Measurements from ENCODE around the gene TSPAN18.

The TSPAN18 gene, protein sequence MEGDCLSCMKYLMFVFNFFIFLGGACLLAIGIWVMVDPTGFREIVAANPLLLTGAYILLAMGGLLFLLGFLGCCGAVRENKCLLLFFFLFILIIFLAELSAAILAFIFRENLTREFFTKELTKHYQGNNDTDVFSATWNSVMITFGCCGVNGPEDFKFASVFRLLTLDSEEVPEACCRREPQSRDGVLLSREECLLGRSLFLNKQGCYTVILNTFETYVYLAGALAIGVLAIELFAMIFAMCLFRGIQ

DNA sequence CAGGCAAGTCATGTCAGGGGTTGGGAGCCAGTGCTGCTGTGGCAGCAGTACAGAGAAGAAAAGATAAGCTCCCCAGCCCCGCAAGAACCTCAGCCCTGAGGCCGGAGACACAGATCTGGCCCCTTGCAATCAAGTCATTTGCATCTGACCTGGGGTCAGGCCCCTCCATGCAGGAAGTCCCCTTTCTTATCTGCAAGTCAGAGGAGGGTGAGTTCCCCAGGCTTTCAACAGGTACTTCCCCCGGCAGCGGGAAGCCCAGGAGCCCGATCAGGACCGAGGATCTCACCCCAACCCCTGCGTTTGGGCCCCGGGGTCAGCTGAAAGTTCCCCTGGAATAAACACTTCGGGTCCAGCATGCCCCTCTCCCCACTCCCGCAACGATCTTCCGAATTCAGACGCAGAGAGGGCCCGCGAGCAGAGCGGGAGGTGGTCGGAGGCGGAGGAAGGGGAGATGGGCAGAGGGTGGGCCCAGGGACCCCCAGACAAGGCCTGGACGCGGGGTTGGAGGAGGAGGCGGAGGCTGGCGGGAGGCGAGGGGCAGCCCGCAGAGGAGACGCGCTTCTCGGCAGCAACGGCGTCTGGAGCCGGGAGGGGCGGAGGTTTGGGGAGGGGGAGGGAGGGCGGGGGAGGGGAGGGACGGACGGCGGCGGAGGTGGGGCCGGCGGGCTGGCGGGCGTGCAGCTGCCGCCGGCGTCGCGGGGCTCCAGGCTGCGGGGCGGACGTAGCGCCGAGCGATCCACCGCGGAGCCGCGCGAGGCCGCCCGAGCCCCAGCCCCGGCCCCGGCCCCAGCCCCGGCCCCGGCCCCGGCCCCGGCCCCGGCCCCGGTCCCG lies at the start of gene TSPAN18:
TSS of gene TSPAN18 (plus strand) at position 680 of the 831 bp plus-strand sequence. CDS start 179,455 bp downstream, outside the sequence.
- no peak for DNase-seq (ENCODE audit: low spot score)

DNA sequence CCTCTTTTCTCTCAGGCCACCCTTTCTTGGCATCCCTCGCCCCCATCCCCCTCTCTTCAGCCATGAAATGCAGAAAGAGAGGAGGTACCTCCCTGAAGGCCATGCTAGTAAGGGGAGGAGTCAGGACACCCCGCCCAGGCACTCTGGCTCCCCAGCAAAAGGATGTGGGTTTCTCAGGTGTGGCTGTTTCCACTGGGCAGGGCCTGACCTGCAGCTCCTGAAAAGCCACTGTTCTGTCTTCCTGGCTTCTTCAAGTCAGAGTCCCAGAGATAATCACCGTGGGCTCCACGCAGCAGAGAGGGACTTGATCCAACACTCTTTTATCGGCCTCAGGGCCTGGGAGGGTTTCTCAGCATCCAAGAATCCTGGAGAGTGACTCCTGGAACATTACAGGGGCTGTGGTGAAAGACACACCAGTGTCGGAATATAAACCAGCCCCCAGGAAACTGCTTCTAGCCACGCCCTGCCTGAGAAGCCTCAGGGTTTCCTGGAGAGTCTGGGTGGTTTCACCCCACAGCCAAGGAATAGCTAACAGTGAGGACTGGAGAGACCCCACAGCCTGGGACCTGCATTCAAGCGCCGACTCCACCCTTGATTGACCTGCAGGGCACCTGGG lies 45.7 kb upstream of the TSPAN18 start:
- DNase-seq (ENCODE audit: low spot score), result no peak

DNA sequence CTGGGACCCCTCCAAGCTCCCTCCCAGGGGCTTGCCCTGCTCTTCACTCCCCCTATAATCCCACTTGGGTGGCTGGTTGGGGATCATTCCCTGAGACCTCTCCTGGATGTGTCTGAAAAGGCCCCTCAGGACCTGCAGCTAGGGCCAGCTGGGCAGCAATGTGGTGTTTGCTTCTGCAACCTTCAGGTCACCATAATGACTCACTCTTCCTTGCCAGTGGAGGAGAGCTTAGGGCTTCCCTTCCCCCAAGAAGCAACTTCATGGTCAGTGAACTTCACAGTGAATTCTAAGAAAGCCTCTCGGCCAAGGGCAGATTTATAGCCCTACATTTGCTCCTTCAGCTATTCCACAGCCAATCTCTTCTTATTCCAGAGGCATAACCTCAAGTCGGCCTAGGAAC lies 45.1 kb upstream of the TSPAN18 start:
- DNase-seq (ENCODE audit: low spot score), result peak; percentile 58

DNA sequence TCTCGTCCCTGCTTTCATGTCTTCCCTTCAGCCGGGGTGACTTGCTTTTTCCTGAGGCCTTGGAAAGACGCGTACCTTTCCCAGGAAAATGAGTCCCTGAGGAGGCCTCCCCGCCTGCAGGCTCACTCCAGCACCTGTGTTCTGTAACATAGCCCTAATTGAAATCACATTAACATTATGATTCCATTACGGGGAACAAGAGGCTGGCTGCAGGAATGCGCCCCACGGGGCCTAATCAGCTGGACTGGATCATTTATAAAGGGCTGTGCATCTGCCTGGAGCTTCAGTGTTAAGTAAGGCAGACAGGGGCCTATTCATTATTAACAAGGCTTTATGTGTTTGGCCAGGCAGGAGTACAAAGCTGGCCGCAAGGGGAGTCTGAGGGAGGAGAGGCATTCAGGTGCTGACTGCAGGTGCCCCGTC lies 41.9 kb upstream of the TSPAN18 start:
- no peak for DNase-seq (ENCODE audit: low spot score)

DNA sequence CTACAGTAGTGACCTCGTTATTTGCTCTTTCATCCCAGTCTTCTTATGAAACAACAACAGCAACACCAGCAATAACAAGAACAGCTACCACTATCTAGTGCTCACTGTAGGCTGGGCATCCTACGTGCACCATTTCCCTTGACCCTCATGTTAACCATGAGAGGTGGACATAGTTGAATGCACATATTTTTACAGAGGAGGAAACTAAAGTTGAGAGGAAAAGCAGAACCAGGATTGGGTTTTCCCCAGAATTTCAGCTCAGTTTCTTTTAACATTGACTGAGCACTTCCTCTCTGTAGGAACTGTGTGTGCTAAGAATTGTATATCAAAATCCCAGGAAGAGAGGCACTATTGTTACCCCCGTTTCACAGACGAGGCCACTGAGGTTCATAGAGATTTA lies 39.4 kb upstream of the TSPAN18 start:
- no peak for DNase-seq (ENCODE audit: low spot score)

DNA sequence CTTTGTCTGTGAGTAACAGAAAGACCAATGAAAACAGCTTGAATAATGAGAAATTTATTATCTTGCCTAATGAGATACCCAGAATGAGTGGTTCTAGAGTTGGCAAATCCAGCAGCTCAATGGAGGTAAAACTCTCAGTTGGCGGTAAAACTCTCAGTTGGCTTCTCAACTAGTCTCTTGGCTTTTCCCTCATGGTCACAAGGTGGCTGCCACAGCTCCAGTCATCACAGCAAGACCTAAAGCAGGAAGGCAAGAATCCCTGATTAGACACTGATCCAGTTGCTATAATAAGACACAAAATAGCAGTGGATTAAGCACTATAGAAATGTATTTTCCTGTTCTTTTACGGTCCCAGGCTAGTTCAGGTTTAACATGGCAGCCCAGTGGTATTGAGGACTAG lies 37.5 kb upstream of the TSPAN18 start:
- no peak for DNase-seq (ENCODE audit: low spot score)

DNA sequence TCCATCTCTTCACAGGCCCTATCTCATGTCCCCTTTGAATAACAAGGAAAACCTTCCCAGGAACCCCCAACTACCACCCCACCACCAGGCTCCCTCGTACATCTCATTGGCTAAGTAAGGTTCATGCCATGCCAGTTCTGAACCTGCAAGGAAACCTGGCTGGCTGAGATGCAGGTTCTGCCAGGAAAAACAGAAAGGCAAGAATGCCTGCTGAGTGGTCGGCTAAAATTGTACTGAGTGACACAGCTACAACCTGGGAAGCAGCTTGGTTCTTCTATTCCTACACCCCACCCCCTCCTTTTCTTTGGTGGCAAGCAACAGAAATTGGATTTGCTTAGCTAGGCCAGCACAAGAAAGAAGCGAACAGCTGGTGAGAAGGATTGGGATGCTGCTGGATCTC lies 36.1 kb upstream of the TSPAN18 start:
- DNase-seq (ENCODE audit: low spot score), result no peak

DNA sequence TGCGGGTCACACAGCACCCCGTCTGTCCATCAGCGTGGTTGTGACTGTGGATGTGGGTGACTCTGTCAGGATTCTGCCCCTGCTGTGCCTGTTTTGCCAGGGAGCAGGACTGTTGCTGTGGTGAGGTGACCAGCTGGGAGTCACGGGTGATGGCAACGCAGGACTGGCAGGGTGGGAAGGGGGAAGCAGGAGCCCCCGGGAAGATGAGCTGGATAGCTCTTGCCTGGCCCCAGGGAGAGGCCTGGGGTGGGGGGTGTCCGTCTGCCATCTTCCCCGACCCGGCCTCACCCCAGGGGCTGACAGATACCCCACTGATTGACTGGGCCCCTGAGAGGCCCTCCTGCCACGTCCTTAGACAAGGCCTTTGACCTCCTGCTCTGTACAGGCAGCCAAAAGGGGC lies 34.3 kb upstream of the TSPAN18 start:
- DNase-seq (ENCODE audit: low spot score), result no peak

DNA sequence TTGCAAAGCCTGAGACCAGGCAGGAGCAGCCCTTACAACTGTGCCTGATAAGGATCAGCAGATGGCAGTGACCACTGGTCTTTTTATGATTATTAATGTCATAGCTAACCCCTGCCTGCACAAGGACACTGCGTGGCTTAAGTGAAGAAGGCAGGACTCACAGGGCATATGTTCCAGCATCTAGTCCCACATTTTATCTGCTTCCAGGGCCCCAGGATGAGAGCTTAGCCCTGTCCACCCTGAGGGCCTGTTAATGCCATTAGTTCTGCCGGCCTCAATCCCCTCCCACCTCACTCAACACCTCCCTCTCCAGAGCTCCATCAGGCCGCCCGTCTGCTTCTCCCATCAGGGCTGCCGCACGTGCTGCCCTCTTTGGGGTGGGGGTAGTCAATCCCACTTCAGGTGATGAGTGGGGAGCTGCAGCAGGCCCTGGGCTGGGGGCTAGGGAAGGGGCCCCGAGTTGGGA lies 33.1 kb upstream of the TSPAN18 start:
- no peak for DNase-seq (ENCODE audit: low spot score)

DNA sequence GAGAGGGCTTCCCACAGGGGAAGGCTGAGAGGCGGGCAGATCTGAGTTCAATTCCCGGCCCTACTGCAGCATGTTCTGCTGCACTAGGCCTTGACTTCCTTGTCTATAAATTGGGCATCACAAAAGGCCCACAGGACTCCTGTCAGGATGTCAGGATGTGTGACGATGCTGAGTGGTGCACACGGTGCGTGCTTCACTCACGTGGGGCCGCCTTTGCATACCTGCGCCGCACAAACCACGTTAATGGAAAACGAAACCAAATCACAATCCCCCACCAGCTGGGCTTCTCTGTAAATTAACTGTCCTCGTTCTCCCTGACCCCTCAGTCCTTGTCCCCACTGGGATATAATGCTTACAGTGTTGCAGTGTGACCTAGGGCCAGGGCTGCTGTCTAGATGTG lies 32.3 kb upstream of the TSPAN18 start:
- no peak for DNase-seq (ENCODE audit: low spot score)

DNA sequence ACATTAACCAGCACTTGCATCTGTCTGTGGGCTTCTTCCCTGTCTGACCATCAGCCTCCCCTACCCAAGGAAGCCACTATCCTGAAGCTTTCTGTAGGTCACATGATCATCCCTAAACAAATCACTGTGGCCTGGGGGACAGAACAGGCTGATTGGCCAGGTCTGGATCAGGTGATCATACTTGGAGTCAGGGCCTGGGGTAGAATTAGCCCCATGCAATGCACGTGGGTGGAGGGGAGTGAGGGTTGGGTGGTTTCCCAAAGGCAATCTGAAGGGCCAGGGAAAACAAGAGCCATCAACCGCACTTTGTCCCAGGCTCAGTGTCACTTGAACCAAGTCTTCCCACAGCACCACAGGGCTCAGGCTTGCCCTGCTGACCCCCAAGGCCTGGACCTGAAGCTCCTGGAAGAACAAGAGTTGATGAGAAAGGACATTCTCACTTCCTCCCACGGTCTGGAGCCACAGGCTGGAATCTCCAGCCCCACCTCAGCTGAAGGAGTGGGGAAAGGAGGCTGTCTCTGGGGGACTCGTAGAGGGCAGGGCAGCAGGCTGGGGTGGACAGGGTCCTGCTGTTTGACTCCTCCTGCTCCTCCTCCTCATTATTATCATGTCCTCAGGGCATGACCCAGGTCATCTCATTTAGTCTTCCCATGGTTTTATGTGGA lies 31.5 kb upstream of the TSPAN18 start:
- DNase-seq (ENCODE audit: low spot score), result no peak

DNA sequence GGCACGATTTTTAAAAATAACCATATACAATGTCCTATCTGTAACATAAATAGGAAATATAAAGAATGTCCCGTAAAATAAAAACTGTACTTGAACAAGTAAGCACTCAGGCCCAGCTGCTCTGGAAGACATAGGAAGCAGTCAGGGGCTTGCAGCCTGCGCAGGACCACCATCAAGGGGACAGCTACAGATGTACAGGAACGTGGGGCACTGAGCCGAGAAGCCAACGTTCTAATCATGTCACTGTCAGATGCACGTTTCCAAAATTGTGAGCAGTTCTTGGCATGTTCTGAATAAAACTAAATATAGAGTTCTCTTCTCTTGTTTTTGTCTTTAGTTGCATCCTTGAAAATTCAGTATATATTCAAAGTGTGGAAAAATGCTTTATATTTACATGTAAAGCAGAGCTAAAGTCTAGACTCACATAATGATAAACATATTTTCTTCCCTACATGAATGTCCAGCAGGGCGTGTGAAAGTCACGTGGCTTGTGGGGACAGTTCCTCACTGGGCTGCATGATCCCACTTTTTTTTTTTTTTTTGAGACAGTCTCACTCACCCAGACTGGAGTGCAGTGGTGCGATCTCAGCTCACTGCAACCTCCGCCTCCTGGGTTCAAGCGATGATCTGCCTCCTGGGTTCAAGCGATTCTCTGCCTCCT lies 28.4 kb upstream of the TSPAN18 start:
- no peak for DNase-seq (ENCODE audit: low spot score)

DNA sequence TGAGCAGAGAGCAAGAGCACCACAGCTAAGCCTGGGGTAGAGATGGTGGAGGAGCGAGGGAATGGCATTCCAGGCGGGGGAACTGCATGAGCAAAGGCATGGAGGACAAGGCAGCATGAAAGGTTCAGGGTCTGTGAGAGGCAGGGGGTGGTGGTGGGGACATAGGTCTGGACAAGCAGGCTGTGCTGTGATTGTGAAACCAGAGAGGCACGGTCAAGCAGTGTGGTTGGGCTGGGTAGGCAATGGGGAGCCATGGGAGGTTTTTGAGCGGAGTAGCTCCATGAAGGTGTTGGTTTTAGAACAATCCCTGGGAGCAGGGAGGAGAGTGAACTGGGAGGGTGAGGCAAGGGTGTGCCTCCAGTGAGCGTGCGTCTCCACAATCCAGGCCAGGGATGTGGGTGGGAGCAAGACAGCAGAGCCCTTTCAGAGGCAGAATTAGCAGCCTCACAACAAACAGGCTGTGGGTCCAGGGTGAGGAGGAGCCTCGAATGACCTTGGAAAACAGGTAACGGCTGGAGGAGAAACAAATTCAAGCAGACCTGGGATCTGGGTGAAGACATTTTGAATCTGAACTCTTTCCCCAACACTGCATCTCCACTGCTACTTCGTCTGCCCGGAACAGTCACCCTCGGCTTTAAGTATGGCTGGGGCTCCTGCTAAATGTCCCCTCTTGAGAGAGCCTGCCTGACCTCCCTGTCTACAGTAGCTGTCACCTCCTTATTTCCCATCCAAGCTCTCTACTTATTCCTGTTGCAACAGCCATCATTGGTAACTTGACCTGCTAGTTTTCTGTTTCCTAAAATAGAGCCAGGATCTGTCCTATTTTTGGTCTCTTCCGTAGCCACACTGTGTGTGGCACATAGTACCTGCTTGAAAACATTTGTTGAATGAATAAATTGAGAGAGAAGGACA lies 27.0 kb upstream of the TSPAN18 start:
- no peak for DNase-seq (ENCODE audit: low spot score)

DNA sequence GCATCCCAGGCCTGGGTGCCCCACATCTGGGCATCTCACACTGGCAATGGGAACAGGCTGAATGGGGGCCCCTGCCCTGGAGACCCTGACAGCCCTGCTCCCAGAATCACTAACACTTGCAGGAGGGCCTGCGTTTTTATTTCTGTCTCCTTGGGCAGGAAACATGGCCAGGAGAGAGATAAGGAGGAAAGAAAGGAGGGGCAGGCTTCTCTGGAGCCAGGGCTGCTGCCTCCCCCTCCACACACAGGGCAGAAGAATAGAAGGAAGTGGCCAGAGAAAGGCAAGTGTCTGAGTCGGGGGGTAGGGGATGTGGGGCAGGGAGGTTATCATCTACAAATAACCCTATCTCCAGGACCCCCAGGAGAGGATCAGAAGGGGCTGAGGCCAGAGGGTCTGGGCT lies 25.5 kb upstream of the TSPAN18 start:
- no peak for DNase-seq (ENCODE audit: low spot score)

DNA sequence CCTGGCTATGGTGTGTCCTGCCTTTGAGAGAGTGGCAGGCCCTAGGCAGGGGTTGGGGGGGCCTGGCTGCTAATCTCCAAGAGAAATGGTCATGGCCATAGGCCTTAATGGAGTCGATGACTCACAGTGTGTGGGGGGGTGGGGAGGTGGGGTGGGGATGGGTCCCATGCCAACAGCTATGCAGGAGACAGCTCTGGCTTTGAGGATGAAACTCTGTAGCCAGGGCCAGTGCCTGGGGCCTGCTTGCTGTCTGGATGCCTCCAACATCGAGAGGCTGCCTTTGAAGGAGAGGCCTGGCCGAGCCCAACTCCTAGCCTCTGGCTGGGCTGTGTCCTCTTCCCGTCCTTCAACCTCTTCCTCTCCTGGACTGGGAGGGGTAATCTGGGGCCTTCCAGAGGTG lies 23.9 kb upstream of the TSPAN18 start:
- DNase-seq (ENCODE audit: low spot score), result no peak

DNA sequence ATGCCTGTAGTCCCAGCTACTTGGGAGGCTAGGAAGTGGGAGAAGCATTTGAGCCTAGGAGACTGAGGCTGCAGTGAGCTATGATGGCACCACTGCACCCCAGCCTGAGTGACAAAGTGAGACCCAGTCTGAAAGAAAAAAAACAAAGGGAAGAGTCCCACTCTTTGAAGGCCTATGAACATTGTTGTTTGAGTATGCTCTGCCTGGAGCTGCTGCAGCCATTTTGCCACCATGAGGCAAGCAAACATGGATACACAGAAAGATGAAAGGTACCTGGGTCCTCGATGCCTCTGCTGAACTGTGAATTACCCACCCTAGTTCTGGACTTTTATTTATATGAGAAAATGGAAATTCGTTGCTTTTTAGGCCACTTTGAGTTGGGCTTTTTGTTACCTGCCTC lies 19.7 kb upstream of the TSPAN18 start:
- DNase-seq (ENCODE audit: low spot score), result no peak

DNA sequence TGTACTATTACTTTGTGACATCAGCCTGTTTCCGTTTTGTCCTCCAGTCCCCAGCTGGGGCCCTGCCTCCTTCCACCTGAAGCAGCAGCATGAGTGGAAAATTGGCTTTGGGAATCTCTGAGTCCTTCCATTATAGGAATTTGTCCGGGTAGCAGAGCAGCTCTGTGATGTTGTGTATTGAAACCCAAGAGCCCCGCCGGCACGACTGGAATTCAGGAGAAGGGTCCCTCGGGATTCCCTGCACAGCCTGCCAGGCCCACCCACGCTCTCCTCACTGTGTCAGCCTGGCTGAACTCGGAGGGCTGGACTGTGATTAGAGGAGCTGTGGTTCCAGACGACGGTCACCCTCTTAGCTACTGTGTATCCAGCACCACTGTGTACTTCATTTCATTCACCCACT lies 18.8 kb upstream of the TSPAN18 start:
- DNase-seq (ENCODE audit: low spot score), result no peak

DNA sequence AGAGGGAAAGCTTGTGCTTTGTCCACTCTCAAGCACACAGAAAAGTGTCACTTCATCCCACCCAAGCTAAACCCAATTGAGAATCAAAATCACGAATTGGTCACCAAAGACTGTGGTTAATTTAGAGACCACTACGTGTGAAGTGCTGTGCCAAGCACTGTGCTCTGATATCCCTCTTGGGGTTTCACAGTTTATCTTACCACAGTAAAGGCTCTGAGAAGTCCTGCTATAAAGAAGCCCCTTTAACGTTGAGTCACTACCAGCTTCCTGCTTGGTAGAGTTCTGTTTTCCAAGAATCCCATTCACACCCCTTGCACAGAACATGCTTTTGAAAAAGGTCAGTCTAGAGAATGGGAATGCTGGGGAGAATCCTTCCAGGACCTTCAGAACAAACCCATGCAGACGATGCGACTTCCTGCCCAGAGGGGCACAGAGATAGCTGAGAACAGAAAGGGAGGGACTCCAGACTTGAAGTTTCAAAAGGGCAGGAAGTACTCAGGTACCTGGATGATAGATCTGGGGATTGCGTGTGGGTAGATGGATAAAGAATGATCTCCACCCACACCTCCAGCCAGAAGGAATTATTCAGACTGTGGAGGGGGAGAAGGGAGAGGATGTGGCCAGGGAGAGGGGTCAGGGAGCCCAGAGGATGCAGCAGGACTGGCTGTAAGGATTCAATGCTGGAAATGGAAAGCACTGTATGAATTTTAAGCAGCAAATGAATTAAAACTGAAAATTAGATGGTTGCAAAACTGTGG lies 18.1 kb upstream of the TSPAN18 start:
- peak; percentile 53 for DNase-seq (ENCODE audit: low spot score)

DNA sequence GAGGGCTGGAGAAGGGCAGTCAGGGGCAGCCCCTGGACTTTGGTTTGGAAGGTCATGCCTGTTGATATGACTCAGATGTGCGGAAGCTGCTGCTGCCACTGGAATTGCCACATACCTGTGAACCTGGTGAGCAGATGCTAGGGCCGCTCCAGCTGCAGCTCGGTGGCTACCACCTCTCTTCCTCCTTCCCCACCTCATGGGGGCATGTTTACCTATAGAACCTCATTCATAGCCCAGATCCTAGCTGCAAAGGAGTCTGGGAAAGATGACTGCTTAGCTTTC lies 17.5 kb upstream of the TSPAN18 start:
- DNase-seq (ENCODE audit: low spot score), result no peak

DNA sequence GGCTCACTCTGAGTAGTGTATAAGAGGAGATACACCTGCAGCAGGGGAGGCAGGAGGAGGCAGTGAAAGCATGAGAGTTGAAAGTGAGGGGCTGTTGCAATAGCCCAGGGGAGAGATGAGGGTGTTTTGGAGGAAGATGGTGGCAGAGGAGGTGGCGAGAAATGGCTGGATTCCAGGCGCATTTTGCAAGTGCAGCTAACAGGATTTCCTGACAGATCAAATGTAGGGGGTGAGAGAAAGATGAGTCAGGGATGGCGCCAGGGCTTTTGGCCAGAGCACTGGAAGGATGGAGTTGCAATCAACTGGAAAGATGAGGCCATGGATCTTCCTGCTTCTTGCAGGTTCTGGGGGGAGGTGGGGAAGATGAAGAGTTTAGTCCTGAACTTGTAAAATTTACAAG lies 16.8 kb upstream of the TSPAN18 start:
- peak; percentile 78 for DNase-seq (ENCODE audit: low spot score)

Data from kidney capillary endothelial cell (primary cell).